HCT116 (cell line): ENCODE results near the gene PPP2R1B. TPM values are rescaled to one million over a fixed set of nuclear protein-coding genes. Genes with fewer than 3 reads are reported as not detected.

Experiments used
- ATAC-seq: fragments of 200-7000 bp; cut with Tn5 transposase; 2 replicates; pipeline ENCODE4 v1.9.1; 2020; ENCODE audit warnings: mild to moderate bottlenecking, moderate library complexity
- BruUV-seq: library from RNA; stranded (reverse); fragments of 400-500 nt; replicated peaks from 2 replicates; lab custom pipeline; 2021; lab: Mats Ljungman, UMichigan
- CTCF ChIA-PET: fragments of 300-600 bp; sonication (Branson Sonifier 250); formaldehyde crosslinking; loops from one replicate; lab custom pipeline; 2021; ENCODE audit warnings: antibody characterized with exemption; lab: Charles Lee
- POLR2A ChIA-PET: fragments of 300-600, 350-600 bp; sonication (Branson Sonifier 250); formaldehyde crosslinking; loops from one replicate; lab custom pipeline; 2021; ENCODE audit warnings: antibody characterized with exemption; lab: Charles Lee
- RAD21 ChIA-PET, 2 experiments: fragments of 300-600 bp; sonication (Branson Sonifier 250); formaldehyde crosslinking; loops; one replicate each; lab custom pipeline; 2023; ENCODE audit warnings: low total read pairs in 2 of 2; ENCODE audit not compliant: uncharacterized antibody in 2 of 2, unreplicated experiment in 2 of 2, low non-redundant PET in 1 of 2; lab: Charles Lee
- DNase-seq: peaks from one replicate; pipeline ENCODE4 v3.0.0-alpha.2; 2010; ENCODE audit warnings: low read depth, low spot score
- H2AFZ ChIP-seq: fragments of 200-600 bp; shearing (Covaris generic), sonication (generic); 2 replicates; pipeline ENCODE4 v1.6.1; 2017; ENCODE audit warnings: low read depth, mixed run types, mixed read lengths, antibody characterized with exemption, low read length; ENCODE audit not compliant: poor library complexity, severe bottlenecking
- H3K27ac ChIP-seq: 2 replicates; pipeline ENCODE4 v1.5.1; 2012; ENCODE audit warnings: low read depth, low read length
- H3K27me3 ChIP-seq: fragments of 200-600 bp; sonication (generic); 2 replicates; pipeline ENCODE4 v1.6.1; 2016; ENCODE audit warnings: mixed run types, low read length, mixed read lengths; ENCODE audit not compliant: insufficient read depth
- H3K36me3 ChIP-seq, 2 experiments: fragments of 200-500 bp in 1 of 2; fragments of 200-600 bp in 1 of 2; sonication (Bioruptor generic) in 1 of 2; sonication (generic) in 1 of 2; 2 replicates each; pipeline versions ENCODE4 v1.5.1 to v1.6.1; 2014 to 2016; ENCODE audit warnings: low read length in 2 of 2, inconsistent platforms in 1 of 2, mixed read lengths in 1 of 2, mixed run types in 1 of 2; ENCODE audit not compliant: insufficient read depth in 2 of 2, control insufficient read depth in 1 of 2
- H3K4me1 ChIP-seq, 2 experiments: fragments of 200-600 bp in 1 of 2; sonication (generic) in 1 of 2; 2 replicates each; pipeline versions ENCODE4 v1.5.1 to v1.6.1; 2012 to 2017; ENCODE audit warnings: low read length in 2 of 2, inconsistent platforms in 1 of 2, mild to moderate bottlenecking in 1 of 2, mixed read lengths in 1 of 2, mixed run types in 1 of 2, moderate library complexity in 1 of 2; ENCODE audit not compliant: insufficient read depth in 2 of 2, control insufficient read depth in 1 of 2
- H3K4me2 ChIP-seq: fragments of 200-600 bp; sonication (generic); 2 replicates; pipeline ENCODE4 v1.6.1; 2017; ENCODE audit warnings: mixed run types, low read length, mixed read lengths
- H3K4me3 ChIP-seq, 2 experiments: fragments of 200-600 bp in 1 of 2; sonication (generic) in 1 of 2; replicated peaks in 1 of 2; 2 replicates each; pipeline ENCODE4 v1.5.1; 2011 to 2016; ENCODE audit warnings: low read length in 2 of 2, control low read depth in 1 of 2, low read depth in 1 of 2, mild to moderate bottlenecking in 1 of 2, mixed read lengths in 1 of 2, mixed run types in 1 of 2
- H3K79me2 ChIP-seq: fragments of 200-600 bp; sonication (generic); 2 replicates; pipeline ENCODE4 v1.6.1; 2017; ENCODE audit warnings: mild to moderate bottlenecking, mixed run types, low read length, moderate library complexity, mixed read lengths; ENCODE audit not compliant: insufficient read depth
- H3K9ac ChIP-seq: fragments of 200-600 bp; sonication (generic); 2 replicates; pipeline ENCODE4 v1.6.1; 2016; ENCODE audit warnings: low read length, mixed read lengths
- H3K9me2 ChIP-seq: fragments of 200-600 bp; sonication (generic), shearing (Covaris generic); 2 replicates; pipeline ENCODE4 v1.6.1; 2017; ENCODE audit warnings: mixed run types, mild to moderate bottlenecking, moderate library complexity; ENCODE audit not compliant: insufficient read depth
- H3K9me3 ChIP-seq, 2 experiments: fragments of 200-500 bp in 1 of 2; fragments of 200-600 bp in 1 of 2; sonication (Bioruptor generic) in 1 of 2; sonication (generic) in 1 of 2; 2 replicates each; pipeline ENCODE4 v1.6.1; 2014 to 2017; ENCODE audit warnings: low read length in 2 of 2, mixed read lengths in 2 of 2, inconsistent platforms in 1 of 2, low read depth in 1 of 2, mild to moderate bottlenecking in 1 of 2, mixed run types in 1 of 2, moderate library complexity in 1 of 2; ENCODE audit not compliant: control insufficient read depth in 1 of 2, insufficient read depth in 1 of 2
- H4K20me1 ChIP-seq: fragments of 200-600 bp; sonication (generic), shearing (Covaris generic); 2 replicates; pipeline ENCODE4 v1.6.1; 2017; ENCODE audit warnings: mixed run types, mild to moderate bottlenecking, moderate library complexity; ENCODE audit not compliant: insufficient read depth
- ATF3 ChIP-seq: IDR thresholded peaks from 2 replicates; pipeline ENCODE4 v1.6.1; 2012
- CTCF ChIP-seq, 3 experiments: fragments of 200-600 bp in 1 of 3; sonication (generic) in 1 of 3; IDR thresholded peaks in 2 of 3; conservative IDR thresholded peaks in 1 of 3; 2 replicates each; pipeline ENCODE4 v1.5.1; 2012 to 2017; ENCODE audit warnings: low read depth in 2 of 3, low read length in 2 of 3, antibody characterized with exemption in 1 of 3, borderline replicate concordance in 1 of 3, control low read depth in 1 of 3, mild to moderate bottlenecking in 1 of 3, mixed read lengths in 1 of 3, mixed run types in 1 of 3, moderate library complexity in 1 of 3; ENCODE audit not compliant: insufficient read depth in 1 of 3
- EGR1 ChIP-seq: IDR thresholded peaks from 2 replicates; pipeline ENCODE4 v1.6.1; 2012; ENCODE audit warnings: low read depth
- FOSL1 ChIP-seq: IDR thresholded peaks from 2 replicates; pipeline ENCODE4 v1.6.1; 2012; ENCODE audit warnings: low read depth
- POLR2AphosphoS5 ChIP-seq: IDR thresholded peaks from 2 replicates; pipeline ENCODE4 v1.6.1; 2011; ENCODE audit warnings: mild to moderate bottlenecking, low read depth, low read length, moderate library complexity
- YY1 ChIP-seq: IDR thresholded peaks from 2 replicates; pipeline ENCODE4 v1.6.1; 2011; ENCODE audit warnings: low read length, low read depth, moderate library complexity, mild to moderate bottlenecking; ENCODE audit not compliant: insufficient replicate concordance; ENCODE audit errors: extremely low read depth
- ZNF274 ChIP-seq: fragments of 200-500 bp; sonication (Bioruptor generic); IDR thresholded peaks from 2 replicates; pipeline ENCODE4 v1.6.1; 2014; ENCODE audit warnings: mild to moderate bottlenecking, low read depth, low read length, inconsistent platforms
- intact Hi-C: fragments of 100-400 bp; cut with micrococcal nuclease; formaldehyde crosslinking; loops from 2 replicates; pipeline ENCODE4 v1.10.0; 2022
- total RNA-seq: library from RNA; stranded (reverse); gene quantifications from one replicate; pipeline ENCODE4 v1.2.1, GENCODE V29; 2021; ENCODE audit not compliant: unreplicated experiment

Gene PPP2R1B
- total RNA-seq, 1 experiment from 2014 or later = 24.9 TPM

DNA sequence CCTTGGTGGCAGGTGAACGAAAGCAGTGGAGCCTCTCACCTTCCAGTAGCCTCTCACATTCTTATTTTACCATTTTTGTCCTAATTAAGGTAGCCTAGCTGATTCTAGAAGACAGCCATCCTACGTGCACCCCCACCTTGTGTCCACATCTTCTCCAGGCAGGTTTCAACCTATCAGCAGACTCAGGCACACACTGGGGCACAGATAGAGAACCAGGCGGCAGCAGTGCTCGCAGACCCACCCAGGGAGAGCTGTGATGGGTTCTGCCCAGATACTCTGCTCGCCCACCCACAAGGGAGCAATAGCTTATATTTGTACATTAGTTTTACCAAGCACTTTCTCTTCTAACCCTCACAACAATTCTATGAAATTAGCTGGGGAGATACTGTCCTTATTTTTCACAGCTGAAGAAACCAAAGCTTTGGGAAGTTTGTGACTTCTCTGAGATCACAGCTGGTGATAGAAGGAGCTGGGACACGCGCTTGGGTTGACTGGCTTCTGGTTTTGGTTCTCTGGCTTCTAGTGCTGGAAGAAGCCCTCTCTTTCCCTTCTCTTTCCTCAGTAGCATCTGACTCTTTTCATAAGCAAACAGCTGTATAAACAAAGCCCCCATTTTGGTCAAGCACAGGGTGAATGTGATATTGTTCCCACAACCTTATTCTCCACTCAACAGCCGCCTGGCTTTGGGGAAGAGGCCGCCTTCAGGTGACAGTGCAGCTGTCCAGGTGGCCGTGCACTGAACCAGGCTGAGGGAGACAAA, 36.9 kb downstream of the PPP2R1B start:
- BruUV-seq = no TSS peak
- Histone ChIP-seq H3K9ac (no peak overlapping the region), H3K36me3 (peaks cover 5 to 12% of the 10 kb centered on the region in 2 experiments; a peak in 3 of 4 replicates), H3K79me2 (no peaks in the 10 kb centered on the region), H3K4me2 (no peak overlapping the region), H3K4me1 (peaks cover 0 to 6% of the 10 kb centered on the region in 2 experiments; a peak in 1 of 4 replicates), H3K9me2 (no peaks in the 10 kb centered on the region)
- intact Hi-C loops = no loop called here
- POLR2A ChIA-PET = no interaction called here
- TF ChIP-seq ZNF274 (no peak), ATF3 (no peak), CTCF (IDR thresholded peaks at IDR 0.05 in 2 of 3, conservative IDR thresholded peaks at IDR 0.05 in 1 of 3; ENCODE audit: borderline replicate concordance in 1 of 3, insufficient read depth in 1 of 3, low read depth in 2 of 3, low read length in 2 of 3) (no peak), EGR1 (no peak), YY1 (no peak), POLR2AphosphoS5 (no peak), FOSL1 (no peak)
- TF ChIP-seq, all 23 proteins: peak for 0
- Histone ChIP-seq H3K9me3 (no peaks in the 10 kb centered on the region), H3K27ac (no peak overlapping the region), H3K27me3 (no peaks in the 10 kb centered on the region), H4K20me1 (no peaks in the 10 kb centered on the region), H3K4me3 (no peak overlapping the region), H2AFZ (no peak overlapping the region)
- ChIA-PET CTCF (interaction anchor here (1.1 to 1.6 kb wide), 2 partner anchors 48 to 125 kb away, joined by 3 to 5 read pairs; no protein-coding TSS in a partner anchor), RAD21 (no interaction called here)
- no peak for ATAC-seq
- no peak for DNase-seq
